ENCODE measurements around the gene ARMC7. TPM values are rescaled to one million over a fixed set of nuclear protein-coding genes. Genes with fewer than 3 reads are reported as not detected.

ARMC7 gene
- polyA plus RNA-seq, 1 donor (not counting 4 experiments of a cell fraction or from before 2014, with no cell fraction given) = 4.2 TPM

DNA sequence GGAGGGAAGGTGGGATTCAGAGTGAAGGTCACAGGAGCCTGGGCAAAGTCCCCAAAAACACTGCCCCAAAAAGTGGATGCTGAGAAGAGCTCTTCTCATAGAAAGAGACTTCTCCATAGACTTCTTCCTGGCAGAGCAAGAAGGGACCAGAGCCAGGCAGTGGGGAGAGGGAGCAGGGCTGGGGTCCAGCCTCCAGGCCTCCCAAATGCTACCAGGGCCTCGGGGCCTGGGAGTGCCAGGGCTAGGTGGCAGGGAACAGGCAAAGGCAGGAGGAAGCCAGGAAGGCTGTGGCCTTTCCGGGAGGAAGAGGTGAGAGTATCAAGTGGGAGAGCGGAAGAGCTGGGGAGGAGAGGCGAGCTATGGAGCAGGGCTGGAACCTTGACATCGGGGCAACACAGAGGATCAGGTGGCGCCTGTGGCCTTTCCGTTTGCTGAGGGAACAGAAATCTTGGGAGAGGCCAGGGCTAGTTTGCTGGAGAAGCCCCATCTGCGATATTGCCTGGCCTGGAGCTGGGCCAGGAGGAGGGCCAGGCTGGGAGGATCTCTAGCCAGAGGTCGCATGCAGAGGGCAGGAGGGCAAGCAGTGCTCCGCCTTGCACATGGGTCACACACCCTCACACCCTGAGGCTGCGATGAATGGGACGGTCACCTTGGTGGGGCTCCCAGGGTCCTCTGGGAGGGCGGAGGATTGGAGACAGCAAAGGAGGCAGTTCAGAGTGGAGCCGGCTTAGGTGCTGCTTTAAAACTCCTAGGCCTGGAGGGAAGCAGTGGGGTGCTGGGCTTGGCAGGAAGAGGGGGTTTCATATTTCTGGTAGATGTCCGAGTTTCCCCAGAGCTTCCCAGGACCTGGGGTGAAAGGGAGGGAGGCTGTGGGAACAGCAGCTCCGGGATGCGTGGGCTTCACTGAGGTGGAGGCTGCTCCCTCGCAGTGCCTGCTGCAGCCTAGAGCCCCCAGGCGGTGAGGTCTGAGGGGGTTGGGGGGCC, 18.6 kb upstream of the ARMC7 start:
- peak overlapping the region in 1 of 3 experiments; percentile 19 for H3K4me3 ChIP-seq (ENCODE audit: control insufficient read depth in 2 of 3, extremely low read depth in 1 of 3, insufficient read depth in 2 of 3, low read depth in 1 of 3, low read length in 3 of 3)
- DNase-seq (ENCODE audit: low read depth, low spot score) (no peak), FAIRE-seq (no peak)
- H3K9ac ChIP-seq (ENCODE audit: control insufficient read depth, extremely low read depth, insufficient read depth, low read length) = peak overlapping the region; percentile 44
- no peak for TF ChIP-seq EZH2 (IDR thresholded peaks at IDR 0.05; ENCODE audit: low read length)
- TF ChIP-seq, protein P1, sequence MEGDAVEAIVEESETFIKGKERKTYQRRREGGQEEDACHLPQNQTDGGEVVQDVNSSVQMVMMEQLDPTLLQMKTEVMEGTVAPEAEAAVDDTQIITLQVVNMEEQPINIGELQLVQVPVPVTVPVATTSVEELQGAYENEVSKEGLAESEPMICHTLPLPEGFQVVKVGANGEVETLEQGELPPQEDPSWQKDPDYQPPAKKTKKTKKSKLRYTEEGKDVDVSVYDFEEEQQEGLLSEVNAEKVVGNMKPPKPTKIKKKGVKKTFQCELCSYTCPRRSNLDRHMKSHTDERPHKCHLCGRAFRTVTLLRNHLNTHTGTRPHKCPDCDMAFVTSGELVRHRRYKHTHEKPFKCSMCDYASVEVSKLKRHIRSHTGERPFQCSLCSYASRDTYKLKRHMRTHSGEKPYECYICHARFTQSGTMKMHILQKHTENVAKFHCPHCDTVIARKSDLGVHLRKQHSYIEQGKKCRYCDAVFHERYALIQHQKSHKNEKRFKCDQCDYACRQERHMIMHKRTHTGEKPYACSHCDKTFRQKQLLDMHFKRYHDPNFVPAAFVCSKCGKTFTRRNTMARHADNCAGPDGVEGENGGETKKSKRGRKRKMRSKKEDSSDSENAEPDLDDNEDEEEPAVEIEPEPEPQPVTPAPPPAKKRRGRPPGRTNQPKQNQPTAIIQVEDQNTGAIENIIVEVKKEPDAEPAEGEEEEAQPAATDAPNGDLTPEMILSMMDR (optimal IDR thresholded peaks at IDR 0.05 in 1 of 3, IDR thresholded peaks at IDR 0.05 in 1 of 3, conservative IDR thresholded peaks at IDR 0.05 in 1 of 3; ENCODE audit: extremely low read depth in 1 of 3, insufficient read depth in 2 of 3, low read length in 3 of 3) = no peak
- no peak overlapping the region for H3K27ac ChIP-seq (ENCODE audit: control insufficient read depth, insufficient read depth, low read length)
- peak overlapping the region; percentile 31 for H3K4me2 ChIP-seq (ENCODE audit: control insufficient read depth, extremely low read depth, insufficient read depth, low read depth, low read length)
- no peak overlapping the region for H2AFZ ChIP-seq (ENCODE audit: control insufficient read depth, low read length)
- H3K27me3 ChIP-seq (ENCODE audit: control insufficient read depth, extremely low read depth, insufficient read depth, low read length) = no peaks in the 10 kb centered on the region
- H3K36me3 ChIP-seq (ENCODE audit: control insufficient read depth in 2 of 2, extremely low read depth in 1 of 2, insufficient read depth in 2 of 2, low read length in 2 of 2) = no peaks in the 10 kb centered on the region
- peaks cover 54% of the 10 kb centered on the region for H3K4me1 ChIP-seq (ENCODE audit: control insufficient read depth, extremely low read depth, insufficient read depth, low read length)
- H4K20me1 ChIP-seq (ENCODE audit: control insufficient read depth, extremely low read depth, insufficient read depth, low read length) = no peaks in the 10 kb centered on the region
- no peaks in the 10 kb centered on the region for H3K9me1 ChIP-seq (ENCODE audit: control insufficient read depth, extremely low read depth, insufficient read depth, low read length)
- dilution Hi-C loops (cut with MboI; ENCODE audit: extremely low pct_ligation_motif_present, low sequenced_read_pairs) = no loop called here
- H3K9me3 ChIP-seq (ENCODE audit: control insufficient read depth, low read depth, low read length) = no peaks in the 10 kb centered on the region
- no peaks in the 10 kb centered on the region for H3K79me2 ChIP-seq (ENCODE audit: control insufficient read depth, insufficient read depth, low read length)

- H3K27ac ChIP-seq (ENCODE audit: control insufficient read depth, insufficient read depth, low read length) = no peak overlapping the region
- H4K20me1 ChIP-seq (ENCODE audit: control insufficient read depth, extremely low read depth, insufficient read depth, low read length) = no peaks in the 10 kb centered on the region
- FAIRE-seq (no peak), DNase-seq (ENCODE audit: low read depth, low spot score) (no peak)
- H3K9me1 ChIP-seq (ENCODE audit: control insufficient read depth, extremely low read depth, insufficient read depth, low read length) = no peaks in the 10 kb centered on the region
- no peak overlapping the region for H3K9ac ChIP-seq (ENCODE audit: control insufficient read depth, extremely low read depth, insufficient read depth, low read length)
- peaks cover 57% of the 10 kb centered on the region for H3K4me1 ChIP-seq (ENCODE audit: control insufficient read depth, extremely low read depth, insufficient read depth, low read length)
- H3K79me2 ChIP-seq (ENCODE audit: control insufficient read depth, insufficient read depth, low read length) = no peaks in the 10 kb centered on the region
- no peaks in the 10 kb centered on the region for H3K9me3 ChIP-seq (ENCODE audit: control insufficient read depth, low read depth, low read length)
- H3K4me2 ChIP-seq (ENCODE audit: control insufficient read depth, extremely low read depth, insufficient read depth, low read depth, low read length) = peak overlapping the region; percentile 31
- TF ChIP-seq, protein P1 (optimal IDR thresholded peaks at IDR 0.05 in 1 of 3, IDR thresholded peaks at IDR 0.05 in 1 of 3, conservative IDR thresholded peaks at IDR 0.05 in 1 of 3; ENCODE audit: extremely low read depth in 1 of 3, insufficient read depth in 2 of 3, low read length in 3 of 3) = no peak
- no peak for TF ChIP-seq EZH2 (IDR thresholded peaks at IDR 0.05; ENCODE audit: low read length)
- no peak overlapping the region for H2AFZ ChIP-seq (ENCODE audit: control insufficient read depth, low read length)
- H3K36me3 ChIP-seq (ENCODE audit: control insufficient read depth in 2 of 2, extremely low read depth in 1 of 2, insufficient read depth in 2 of 2, low read length in 2 of 2) = no peaks in the 10 kb centered on the region
- no peaks in the 10 kb centered on the region for H3K27me3 ChIP-seq (ENCODE audit: control insufficient read depth, extremely low read depth, insufficient read depth, low read length)
- dilution Hi-C loops (cut with MboI; ENCODE audit: extremely low pct_ligation_motif_present, low sequenced_read_pairs) = no loop called here
- H3K4me3 ChIP-seq (ENCODE audit: control insufficient read depth in 2 of 3, extremely low read depth in 1 of 3, insufficient read depth in 2 of 3, low read depth in 1 of 3, low read length in 3 of 3) = no peak overlapping the region
These were observed 17.9 kb upstream of the ARMC7 start for GRCh38 chr17:75091855-75092327.
